GM18517 (cell line): ENCODE measurements around the gene MYLK.
"Not testable (repeated sequence)": the region's sequence is repeated elsewhere in the genome, so short reads cannot be mapped to it uniquely, and the experiment has no call there.

Source experiments
- ATAC-seq: cut with Tn5 transposase; IDR thresholded peaks from one replicate; pipeline ENCODE4 v1.9.1; 2021; ENCODE audit warnings: mild to moderate bottlenecking, moderate library complexity; ENCODE audit not compliant: unreplicated experiment

MYLK gene

DNA sequence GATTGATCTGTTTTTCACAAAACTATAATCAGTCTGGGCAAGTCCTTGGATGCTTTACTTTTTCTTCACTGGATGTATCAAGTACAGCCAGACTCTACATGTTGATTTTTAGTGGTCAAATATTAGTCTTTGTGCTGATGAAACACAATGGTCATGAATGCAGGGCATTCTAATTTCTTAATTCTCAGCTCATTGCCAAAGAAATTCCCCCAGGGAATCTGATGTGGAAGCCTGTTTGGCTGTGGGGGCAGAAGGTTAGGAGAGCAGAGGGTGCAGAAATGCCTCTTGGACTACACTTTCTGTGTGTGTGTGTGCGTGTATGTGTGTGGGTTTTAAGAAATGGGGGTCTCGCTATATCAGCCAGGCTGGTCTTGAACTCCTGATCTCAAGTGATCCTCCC lies 250.6 kb downstream of the MYLK start:
- ATAC-seq, result no peak

DNA sequence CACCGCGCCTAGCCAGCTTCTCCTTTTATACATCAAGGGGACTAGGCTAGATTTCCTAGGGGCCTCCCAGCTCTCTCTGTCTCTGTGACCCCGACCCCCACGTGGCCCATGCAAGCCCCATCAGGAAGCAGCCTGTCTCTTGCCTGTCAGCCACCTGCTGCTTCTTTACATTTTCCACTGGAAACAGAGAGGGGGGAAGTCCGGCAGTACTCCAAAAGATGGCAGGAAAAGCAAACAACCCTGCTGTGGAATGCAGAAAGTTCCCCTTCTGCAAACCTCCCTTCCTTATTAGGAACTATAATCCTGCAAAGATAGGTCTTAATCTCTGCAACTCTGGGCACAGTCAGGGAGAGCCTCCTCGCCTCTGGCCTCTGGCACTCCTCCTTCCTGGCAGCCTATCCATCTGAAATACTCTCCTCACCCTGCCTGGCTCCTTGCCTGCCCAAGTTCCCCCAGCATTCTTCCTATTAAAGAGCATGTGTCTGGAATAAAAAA lies 251.9 kb downstream of the MYLK start:
- no peak for ATAC-seq

DNA sequence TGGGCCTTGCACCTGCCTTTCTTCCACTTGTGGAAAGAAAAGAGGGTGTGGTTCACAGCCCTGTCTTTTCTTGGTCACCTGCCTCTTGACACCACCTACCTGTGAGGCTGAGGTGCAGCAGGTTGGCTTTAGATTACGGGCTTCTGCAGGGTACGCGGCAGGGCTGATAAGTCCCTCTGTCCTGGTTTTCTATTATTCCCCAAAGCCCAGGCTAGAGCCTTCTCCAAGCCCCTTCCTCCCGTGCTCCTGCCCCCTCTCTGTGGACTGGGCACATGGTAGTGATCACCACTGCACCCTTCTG lies 254.4 kb downstream of the MYLK start:
- ATAC-seq, result no peak

DNA sequence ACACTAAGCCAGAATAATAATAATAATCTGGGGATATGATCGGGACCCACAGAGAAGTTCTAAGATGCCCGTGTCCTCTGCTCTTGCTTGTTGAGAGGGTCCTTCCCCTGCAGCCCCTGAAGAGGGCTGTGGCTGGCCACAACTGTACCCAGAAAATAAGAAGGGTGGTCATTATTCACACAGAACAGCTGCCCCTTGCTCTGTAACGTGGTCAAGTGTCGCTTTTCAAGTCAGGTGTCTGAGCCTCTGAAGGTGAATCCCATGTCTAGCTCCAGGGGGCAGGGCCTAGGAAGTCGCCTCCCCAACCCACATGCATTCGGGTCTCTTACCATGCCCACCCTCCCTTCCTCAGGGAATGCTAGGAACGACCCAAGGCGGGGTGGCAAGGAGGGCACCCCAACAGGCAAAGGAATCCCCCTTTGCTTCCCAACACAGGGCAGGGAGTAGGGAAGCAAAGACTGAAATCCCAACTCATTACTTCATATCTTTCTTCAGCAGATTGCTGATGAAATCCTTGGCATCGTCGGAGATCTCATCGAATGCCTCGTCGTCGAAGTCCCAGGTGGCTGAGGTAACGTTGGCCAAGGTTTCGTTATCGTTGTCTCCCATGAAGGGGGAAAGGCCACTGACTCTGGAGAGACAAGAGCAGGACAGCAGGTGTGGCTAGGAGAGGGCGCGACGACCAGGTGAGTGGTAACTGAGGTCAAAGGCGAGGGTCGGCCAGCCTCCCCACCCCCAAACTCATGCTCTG lies 255.0 kb downstream of the MYLK start:
- ATAC-seq, result no peak

DNA sequence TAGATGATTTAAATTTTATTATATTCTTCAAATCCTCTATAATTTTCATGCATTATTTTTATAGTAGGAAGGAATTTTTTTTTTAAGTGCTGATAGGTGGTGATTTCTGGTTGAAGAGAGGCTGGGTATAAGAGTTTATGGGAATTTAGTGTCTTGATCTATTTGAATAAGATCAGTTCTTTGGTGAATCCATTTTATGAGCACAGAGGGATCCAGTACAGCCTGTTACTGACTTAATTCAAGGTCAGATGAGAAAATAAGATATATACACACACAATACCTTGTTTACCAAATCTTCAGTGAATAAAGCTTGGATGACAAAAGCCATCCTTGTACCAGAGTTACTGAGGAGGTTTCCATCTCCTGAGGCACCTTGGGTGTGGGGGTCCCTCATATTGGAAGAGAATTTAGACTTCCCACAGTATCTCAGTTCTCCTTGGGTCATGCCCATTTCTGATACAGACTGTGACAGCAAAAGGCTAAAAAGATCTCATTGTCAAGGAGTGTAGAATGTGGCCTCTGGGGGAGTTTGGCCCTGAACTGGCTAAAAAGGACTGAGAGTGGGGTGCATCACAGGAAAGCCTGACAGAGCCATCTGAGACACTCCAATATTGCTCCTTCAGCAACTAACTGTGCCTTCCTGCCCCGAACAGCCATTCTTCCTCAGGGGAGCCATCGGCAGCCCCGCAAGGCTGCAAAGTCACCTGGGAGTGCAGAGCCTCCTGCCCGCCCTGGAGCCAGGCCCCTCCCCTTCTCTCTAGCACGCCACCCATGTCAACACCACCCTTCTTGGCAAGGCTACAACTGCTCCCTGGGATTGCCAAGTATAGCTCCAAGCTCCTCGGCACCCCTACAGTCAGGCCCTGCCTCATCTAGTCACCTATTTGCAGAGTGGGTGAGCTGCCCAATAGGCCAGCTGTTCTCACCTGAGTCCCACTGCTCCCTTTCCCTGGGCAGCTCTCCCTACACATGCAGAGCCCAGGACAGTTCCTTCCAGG lies 256.2 kb downstream of the MYLK start:
- no peak for ATAC-seq

DNA sequence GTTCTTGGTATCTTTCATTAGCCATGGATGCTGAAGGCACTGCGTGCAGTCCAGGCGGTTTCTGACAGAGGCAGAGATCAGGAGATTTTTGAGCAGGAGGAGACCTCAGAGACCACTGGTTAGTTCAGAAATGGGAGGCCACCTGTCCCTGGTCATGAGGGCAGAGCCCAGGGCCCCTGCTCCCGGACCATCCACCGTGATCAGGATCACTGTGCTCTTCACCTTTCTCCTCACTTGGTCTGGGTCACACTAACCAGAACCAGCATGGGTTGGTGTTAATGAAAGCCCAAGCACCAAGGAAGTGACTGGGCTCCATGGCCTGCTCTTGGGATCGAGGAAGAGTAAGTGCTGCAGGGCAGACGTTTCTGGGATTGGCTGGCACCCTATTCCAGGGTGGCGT lies 257.3 kb downstream of the MYLK start:
- ATAC-seq, result no peak

DNA sequence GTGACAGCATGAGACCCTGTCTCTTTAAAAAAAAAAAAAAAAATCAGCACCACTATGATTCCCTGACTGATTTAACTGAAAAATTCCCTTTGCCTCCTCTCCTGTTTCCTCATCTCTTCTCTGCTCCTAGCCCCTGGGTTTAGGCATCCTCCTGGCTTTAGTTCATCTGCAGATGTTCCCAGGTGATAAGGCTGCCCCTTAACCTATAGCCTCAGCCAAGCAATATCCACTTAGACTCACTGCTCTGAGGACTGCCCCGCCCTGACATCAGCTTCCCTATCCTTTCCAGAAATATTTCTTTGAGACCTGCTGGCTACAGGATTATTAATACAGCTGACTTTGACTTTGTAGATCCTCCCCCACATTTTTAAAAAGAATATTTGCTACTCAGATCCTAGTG lies 259.8 kb downstream of the MYLK start:
- ATAC-seq, result no peak

DNA sequence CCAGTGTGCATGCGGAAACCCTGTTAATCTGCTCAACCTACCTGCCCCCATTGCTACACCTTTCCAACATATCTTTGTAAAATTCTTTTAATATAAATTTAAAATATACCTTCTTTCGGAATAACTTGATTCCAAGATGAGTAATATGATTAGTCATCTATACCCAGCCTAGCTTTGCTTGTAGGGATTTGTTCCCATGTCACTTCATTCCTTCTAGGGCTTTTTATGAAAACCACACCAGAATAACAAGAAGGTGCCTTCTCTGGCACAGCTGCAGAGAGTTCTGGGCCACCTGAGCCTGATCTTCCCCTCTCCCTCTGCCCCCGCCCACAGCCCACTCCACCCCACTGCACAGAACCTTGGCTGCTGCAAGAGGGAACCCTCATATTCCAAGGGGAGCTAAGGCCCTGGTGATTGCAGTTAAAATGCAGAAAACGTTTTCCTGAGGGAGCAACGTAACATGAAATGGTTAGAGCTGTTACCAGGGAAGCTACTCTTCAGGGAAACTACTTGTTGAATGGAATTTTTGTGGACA lies 260.7 kb downstream of the MYLK start:
- ATAC-seq, result no peak

DNA sequence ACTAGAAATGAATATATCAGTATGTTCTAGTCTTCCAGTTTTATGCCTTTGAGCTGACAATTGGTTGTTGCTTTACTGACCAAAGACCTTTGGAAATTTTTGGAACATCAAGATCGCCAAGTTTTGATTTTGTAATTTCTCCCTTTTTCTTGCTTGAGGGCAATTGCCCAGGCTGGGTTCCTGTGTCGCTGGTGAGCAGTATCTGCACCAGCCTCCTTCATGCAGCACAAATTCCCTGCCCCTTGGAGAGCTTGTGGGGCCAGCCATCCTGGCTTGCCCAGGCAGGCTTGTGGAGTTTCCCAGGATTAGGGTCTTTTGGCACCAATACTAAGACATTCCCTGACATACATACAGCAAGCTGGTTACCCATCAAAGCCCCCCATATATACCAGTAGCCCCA lies 261.4 kb downstream of the MYLK start:
- no peak for ATAC-seq

DNA sequence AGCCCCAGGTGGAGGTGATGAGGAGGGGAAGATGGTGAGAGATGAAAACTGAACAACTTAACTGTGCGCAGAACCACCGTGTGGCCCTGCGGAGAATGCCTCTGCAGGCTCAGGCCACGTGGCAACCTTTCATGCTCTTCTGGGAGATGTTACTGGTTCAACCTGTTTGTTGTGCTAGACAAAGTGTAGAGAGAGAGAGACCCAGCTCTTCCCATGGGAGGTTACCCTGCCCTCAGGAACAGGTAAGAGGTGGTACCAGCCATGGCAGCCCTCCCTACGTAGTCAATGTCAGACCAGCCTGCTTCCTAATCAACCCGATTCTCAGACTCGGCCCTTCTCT lies 262.3 kb downstream of the MYLK start:
- no peak for ATAC-seq

DNA sequence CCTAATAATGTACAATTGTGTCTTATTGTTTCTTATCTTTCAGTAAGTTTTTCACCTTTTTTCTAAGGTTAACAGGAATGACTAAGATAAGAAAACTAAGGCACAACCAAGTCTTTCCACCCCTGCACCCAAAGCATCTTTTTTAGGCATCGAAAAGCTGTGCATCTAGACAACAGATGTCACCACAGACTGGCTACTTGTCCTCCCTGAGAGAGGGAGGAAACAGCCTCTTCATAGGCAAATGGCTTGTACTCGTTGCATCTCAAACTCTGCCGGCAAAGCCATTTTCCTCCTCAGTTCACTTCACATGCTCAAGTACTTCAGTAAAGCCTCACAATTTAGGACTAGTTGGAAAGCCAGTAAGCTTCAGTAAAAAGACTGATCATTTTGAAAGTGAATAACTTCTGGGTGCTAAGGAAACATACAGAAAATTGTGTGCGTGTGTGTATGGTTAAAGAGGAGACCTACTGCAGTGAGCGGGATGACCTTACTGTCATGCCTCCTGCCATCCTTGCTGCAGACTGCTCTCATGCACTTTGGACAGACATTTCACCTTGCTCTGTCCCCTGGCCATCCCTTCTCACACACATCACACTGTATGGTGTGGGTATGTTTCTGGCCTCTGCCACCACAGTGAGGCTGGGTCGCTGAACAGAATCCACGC lies 262.8 kb downstream of the MYLK start:
- no peak for ATAC-seq

DNA sequence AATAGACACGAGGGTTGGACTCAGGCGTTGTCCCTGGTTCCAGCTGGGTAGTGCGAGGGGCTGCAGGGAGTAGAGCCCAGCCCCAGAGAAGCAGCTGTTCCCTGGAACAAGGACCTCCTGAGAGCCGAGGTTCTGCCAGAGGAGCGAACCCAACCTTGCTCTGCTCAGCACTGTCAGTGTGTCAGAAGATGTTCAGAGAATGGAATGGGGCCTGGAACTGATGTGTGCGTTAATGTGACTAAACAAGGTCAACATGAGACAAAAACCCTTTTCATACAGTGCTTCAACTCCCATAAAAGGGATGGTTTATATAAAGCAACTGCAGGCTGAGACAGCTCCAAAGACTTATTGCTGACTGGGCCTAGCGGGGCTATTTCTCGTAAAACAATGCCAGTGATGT lies 263.8 kb downstream of the MYLK start:
- ATAC-seq, result no peak

DNA sequence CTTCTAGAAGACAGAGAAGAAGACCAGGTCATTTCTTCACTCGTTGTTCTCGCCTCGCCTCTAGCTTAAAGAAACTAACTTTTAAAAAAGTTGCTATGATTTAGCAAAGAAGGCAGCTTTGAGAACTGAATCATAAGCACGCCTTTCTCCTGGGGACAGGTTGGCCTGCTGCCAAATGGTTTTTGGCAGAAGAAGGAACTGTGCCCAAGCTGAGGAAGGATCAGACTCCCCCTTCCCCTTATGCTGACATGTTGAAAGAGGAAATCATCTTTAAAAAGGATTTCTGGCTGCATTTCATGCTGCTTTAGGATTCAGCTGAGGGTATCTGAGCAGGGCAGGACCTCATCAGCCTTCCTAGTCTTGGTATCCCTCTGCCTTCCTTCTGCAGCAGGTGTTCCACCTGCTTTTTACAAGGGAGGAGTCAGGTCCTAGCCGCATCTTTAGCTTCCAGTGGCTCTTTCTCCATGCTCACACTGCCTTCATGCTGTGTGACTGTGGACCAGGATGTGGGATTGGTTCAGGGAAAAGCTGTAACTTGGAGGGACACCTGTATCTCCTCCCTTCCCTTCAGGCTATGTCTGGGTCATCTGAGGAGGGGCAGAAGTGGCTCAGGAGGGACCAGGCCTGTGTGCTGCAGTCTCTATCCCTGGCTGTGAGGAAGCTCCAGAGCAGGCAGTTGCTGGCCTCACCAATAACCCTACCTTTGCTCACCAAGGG lies 265.2 kb downstream of the MYLK start:
- no peak for ATAC-seq

DNA sequence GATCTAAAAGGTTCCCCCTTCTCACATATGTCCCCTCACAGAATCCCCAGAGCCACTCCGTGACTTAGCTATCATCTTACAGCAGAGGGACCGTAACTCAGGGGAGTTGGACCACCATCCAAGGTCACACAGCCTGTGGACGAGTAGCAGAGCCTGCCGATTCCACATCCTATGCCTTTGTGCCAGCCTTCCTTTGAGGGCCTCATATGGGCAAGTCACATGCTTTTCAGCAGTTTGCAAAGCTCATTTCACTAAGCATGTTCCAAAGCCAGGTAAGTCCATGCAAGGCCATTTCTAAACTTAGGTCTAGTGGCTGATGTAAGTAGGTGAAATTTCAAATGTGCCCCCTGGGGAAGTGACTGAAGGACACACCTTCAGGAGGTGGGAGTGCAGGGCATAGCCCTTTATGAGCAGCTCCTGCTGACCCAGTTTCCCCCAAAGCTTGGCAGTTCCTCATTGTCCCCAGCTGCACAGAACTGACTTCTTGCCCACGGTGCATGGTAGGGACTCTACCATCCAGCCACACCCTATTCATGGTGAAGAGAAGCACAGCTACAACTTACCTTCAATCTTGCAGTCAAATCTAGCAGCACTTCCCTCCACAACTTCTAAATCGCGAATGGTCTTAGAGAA lies 265.9 kb downstream of the MYLK start:
- no peak for ATAC-seq

DNA sequence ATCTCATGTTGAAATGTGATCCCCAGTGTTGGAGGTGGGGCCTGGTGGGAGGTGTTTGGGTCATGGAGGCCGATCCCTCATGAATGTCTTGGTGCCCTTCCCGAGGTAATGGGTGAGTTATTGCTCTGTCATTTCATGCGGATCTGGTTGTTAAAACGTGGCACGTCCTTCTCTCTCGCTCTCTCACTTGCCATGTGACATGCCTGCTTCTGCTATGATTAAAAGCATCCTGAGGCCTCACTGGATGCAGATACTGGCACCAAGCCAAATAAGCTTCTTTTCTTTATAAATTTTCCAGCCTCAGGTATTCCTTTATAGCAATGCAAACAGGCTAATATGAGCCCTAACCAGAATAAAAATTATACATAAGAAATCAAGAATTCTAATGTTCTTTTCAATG lies 267.5 kb downstream of the MYLK start:
- ATAC-seq, result no peak

DNA sequence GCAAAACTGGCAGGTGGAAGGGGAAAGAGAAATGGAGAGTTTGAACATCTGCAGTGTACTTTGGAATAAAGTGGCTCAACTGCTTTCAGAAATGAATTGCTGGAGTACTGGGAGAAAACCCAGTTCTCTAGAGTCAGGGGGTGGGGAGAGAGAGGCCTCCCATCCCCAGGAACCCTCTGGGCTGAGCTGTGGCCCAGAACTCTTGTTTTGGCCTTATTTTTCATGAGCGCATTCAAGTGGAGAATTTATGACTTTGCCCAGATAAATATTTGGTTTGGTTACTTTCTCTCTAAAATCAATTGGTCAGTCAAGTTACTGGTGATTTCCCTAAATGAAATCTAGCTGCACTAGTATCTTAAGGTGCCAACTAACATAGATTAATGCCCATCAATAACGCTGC lies 270.6 kb downstream of the MYLK start:
- no peak for ATAC-seq

DNA sequence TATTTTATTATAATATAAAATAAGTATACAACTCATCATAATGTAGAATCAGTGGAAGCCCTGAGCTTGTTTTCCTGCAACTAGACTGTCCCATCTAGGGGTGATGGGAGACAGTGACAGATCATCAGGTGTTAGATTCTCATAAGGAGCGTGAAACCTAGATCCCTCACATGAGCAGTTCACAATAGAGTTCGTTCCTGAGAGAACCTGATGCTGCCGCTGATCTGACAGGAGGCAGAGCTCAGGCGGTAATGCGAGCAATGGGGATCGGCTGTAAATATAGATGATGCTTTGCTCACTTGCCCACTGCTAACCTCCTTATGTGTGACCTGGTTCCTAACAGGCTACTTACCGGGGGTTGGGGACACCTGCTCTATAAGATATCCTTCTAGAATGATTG lies 272.5 kb downstream of the MYLK start:
- not testable (repeated sequence) for ATAC-seq

DNA sequence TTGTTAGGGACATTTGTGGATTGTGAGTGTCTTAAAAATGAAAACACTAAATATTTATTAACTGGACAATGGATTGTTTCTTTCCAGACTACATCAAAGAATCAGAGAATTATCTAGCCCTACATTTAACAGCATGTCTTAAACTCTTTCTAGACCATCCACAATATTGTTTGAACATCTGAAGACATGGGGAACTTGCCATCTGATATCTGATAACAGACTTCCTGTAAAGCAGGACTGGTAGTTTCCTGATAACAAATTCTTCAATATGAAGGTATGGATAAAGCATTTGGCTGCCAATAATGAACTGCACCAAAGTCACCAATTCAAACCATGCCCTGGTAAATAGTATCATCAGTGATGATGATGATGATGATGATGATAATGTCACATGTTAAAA lies 273.1 kb downstream of the MYLK start:
- no peak for ATAC-seq

DNA sequence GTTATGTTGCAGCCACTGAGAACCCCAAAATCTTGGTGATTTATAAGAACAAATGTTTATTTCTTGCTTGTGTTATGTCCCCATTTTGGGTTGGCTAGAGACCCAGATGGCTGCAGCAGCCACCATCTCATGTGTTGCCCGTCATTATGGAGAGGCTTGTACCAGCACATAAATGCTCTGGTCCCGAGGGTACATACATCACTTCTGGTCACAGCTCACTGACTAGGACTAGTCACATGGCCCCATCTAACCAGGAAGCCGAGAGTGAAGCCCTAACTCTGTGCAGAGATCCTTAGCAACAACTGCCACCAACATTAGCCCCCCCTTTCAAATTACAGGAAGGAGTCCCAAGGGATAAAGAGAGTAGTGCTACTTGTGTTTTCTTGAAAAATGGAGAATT lies 273.8 kb downstream of the MYLK start:
- no peak for ATAC-seq

DNA sequence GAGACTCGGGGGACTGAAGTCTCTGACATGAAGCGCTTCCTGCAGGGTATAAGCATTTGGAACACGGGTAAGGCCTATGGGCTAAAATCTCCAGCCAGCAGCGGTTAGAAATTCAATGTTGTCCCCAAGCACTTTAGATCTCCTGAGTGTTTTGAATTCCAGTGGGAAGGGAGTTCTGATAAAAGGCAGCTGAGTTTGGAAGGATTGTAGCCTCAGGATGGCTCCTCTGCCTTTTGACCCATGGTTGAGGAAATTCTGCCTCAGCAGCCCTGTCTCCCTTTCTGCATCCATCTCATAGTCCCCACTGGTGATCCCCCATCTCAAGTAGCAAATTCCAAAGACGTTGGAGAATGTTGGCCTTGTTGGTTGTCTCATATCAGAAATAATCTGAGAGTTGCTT lies 275.1 kb downstream of the MYLK start:
- no peak for ATAC-seq
